T-helper 2 cell treated with Interferon-gamma antibody and Interleukin-4, amounts not matched to agents 100 ng/mL and 5 ng/mL, for 36 hours (primary cell): ENCODE measurements around the gene OBI1. TPM values are rescaled to one million over a fixed set of nuclear protein-coding genes. Genes with fewer than 3 reads are reported as not detected.

Experiments
- intact Hi-C: fragments of 100-400 bp; cut with micrococcal nuclease; formaldehyde crosslinking; loops from one replicate; pipeline ENCODE4 v1.15.1; 2023
- total RNA-seq: library from RNA; stranded (reverse); gene quantifications from 2 replicates; pipeline ENCODE4 v1.2.3, GENCODE V29; 2022

OBI1 gene
- total RNA-seq, 1 donor from 2014 or later = 18.7 TPM

DNA sequence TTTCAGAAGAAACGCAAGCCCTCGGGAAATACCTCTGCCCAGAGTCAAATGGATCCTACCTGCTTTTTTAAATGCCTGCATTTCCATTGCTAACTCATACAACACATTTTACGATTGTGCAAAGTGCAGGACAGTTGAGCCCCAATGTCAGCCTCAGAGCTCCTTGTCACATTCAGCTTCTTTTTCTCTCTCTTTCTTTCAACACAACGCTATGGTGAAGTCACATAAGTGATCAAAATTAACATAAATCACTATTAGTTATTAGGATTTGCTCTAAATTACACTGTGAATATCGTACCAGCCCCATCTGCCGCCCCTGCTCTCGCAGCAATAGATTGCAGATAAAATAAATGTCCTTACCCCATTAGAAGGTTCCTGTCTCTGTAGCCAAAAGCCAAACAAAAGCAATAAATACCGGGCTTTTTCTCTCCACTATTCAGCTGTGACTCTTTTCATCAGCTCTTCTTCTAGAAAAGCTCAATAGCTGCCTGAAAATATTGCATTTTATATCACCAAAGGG lies 64.4 kb downstream of the OBI1 start:
- intact Hi-C loops = loop anchor here (5.0 kb wide), 1 partner anchor 1748 kb away; the partner anchor contains the start of gene SPRY2

DNA sequence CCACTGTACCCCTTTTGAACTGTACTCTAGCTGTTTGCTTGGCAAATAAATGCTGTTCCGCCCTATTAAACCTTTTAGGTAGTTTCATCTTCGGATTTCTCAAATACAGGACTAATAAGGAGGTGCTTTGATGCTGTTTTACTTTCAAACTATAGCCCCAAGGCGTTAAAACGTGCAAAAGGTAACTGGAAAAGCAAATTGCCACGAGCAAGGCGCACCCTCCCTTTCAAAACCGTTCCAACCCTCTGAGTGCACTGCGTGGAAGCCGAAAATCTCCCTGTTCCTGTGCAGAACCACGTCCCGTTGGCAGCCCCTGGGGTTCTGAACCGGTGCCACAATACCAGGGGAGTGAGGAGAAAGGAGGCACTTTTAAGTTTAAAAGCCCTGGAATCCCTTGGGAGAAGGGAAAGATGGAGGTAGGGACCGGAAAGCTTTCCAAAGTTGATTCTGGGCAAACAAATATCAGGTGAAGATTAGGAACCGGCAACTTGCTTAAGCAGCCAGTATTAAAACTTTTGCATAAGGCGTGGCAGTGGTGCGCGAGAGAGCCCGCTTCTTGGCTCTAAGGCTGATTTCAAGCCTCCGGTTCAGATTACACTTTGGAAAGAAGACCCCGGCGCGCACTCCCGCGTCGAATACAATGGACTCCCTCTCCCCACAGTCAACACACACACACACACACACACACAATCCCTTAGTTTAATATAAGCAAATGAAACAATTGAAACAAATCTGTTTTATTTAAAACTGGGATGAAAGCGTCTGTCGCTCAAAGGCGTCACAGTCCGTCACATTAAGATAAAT lies 65.1 kb downstream of the OBI1 start:
- intact Hi-C loops = loop anchor here (2.0 to 5.0 kb wide), 2 partner anchors 15 to 1748 kb away; partner anchors contain the start of gene SPRY2

DNA sequence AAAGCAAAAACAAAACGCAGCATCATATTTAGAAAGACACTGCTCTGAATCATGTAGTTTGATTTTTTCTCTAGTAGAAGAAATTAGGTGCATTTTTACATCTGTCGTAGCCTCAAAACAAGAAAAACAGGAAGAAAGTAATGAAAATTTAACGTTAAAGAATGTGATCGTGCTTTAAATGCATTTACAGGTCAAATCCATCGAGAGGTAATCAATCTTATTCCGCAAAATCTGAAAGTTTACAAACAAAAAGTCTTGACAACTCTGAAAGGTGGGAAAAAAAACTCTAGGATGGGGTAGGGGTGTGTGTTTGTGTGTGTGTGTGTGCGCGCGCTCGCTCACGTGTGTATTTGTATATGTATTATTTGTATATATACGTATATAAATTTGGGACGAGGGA lies 65.8 kb downstream of the OBI1 start:
- intact Hi-C loops = loop anchor here (2.0 to 5.0 kb wide), 2 partner anchors 16 to 1749 kb away; partner anchors contain the start of gene SPRY2

DNA sequence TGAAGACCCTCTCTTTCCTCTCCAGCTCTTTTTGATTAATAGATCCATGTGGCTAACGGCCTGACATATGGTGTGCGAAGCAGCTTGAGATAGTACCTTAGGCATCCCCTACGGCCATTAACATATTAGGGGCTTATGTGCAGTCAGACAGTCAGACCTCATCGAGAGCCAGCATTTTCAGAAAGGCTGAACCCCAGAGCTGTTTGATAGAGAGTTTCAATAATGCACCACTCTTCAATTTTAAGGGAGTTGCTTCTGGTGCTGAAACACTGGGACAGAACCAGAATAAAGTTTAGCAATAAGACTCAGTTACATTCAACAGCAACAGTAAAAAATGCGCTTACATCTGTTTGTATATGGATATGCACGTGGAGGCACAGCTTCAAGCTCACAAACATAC lies 66.4 kb downstream of the OBI1 start:
- intact Hi-C loops = loop anchor here (2.0 to 5.0 kb wide), 2 partner anchors 16 to 1750 kb away; partner anchors contain the start of gene SPRY2

DNA sequence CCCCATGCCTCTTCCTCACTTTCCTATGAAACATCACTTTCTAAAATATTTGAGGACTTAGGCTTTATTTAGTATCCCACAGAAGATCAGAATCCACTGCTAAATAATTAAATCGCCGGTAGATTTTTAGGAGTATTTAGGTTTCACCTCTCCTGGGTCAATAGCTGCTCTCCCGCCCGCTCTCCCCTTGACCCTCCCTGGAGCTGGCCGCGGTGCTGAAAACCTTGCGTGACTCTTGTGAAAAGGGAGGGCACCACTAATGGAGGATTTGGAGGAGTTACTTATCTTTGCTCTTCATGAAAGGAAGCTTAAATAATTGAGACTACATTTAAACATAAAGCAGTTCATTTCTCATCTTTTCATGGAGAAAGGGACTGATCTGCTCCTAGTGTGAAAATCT lies 69.7 kb downstream of the OBI1 start:
- intact Hi-C loops = no loop called here

DNA sequence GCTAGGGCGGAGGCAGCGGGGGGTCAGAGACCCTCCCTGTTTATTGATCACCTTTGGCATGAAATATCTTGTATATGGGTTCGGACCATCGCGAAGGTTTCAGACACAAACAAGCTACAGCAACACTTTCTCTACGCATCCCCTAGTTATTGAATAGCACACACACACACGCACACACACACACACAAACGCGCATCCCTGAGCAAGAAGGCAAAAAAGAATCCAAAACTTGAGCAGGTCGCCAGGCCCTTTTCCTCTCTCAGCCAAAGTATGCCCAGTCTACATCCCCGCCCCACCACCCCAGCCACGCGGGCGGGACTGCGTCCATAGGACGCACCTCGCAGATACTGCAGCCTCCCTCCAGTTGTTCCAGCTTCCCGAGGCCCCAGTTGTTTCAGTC lies 71.6 kb downstream of the OBI1 start:
- intact Hi-C loops = no loop called here

DNA sequence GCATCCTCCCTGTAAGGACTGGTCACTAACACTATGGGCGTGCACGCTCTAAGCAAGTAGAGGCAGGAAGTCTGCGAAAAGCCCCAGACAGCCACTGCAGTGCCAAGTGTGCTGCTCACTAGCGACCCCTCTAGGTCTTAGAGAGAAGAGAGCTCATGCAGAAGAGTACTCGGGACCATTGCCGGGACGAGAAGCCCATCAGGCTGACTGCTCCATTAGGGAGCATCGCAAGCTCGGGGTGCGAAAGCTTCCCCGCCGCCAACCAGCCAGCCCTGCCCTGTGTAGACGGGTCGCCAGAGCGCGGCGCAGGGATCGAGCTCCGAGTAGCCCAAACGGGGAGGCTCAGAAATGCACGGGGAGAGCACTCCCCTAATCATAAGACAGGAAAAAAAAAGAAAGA lies 72.2 kb downstream of the OBI1 start:
- intact Hi-C loops = no loop called here

DNA sequence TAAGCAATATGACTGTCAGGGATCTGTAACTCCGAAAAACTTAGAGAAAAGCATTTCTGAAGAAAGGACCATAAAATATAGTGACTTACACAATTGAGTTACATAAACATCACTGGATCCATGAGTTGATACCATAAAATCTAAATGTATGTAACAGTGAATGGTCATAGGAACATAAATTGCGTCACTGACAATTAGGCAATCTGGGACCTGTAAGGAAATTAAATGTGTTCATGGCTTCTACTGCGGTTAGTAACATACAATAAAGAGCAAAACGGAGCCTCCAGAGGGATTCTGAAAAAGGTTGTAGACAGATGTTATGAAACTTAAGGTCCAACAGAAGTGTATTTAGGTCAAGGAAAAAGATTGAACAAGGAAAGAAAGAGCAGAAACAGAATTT lies 82.7 kb downstream of the OBI1 start:
- intact Hi-C loops = no loop called here

DNA sequence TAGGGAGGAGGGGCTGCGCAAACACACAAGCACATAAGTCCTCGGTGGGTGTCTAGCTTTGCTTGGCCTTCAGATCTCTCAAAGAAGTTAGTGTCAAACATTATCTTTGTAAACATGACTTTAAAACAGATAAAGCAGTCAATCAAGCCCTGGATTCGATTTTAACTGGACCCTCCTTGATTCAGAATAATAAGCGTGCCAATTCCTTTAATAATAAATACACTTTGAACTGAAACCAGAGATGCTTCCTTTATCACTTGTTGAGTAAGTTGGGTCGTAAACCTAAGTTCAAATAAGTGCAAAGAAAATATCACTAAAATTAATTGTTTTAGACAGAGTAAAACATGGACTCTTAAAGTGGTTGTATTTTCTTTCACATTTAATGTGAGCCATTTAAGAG lies 86.5 kb downstream of the OBI1 start:
- intact Hi-C loops = no loop called here

DNA sequence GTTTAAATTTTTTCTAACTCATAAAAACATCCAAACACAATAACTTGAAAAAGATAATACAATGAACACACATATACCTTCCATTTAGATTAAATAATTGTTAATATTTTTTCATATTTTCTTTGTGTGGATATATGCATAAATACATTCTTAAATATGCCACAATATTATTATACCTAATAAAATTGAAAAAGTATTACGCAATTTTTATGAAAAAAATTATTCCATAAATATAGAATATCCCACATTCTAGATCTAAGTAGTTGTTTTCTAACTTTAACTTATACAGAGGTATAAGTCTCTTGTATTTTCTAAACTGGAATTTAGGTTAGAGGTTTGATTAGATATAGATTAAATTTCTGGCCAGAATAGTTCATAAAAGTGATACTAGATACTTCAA lies 89.9 kb downstream of the OBI1 start:
- intact Hi-C loops = no loop called here

DNA sequence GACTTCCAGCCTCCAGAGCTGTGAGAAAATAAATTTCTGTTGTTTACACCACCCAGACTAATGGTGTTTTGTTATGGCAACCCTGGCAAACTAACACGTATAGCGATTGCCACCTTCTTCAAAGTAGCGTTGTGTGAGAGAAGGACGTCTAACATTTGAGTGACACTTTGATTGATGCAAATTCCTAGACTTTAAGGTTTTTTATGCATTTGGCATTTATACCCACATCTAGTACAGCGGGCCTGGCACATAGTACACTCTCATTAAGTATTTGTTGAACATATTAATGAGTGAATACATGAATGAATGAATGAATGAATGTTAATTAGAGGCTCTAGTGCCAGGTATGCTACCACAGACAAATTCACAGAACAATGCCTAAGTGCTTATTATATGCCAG lies 92.3 kb downstream of the OBI1 start:
- intact Hi-C loops = no loop called here

Other genes with a start within 250 kb of the OBI1 start
- 0.02 and 0.11 TPM in 2 replicates for gene POU4F1, start 55.6 kb downstream of the OBI1 start, total RNA-seq